ENCODE measurements around the gene UNC5C. TPM values are rescaled to one million over a fixed set of nuclear protein-coding genes. Genes with fewer than 3 reads are reported as not detected.

Gene UNC5C
- total and polyA plus RNA-seq, 8 donors: 0.15 to 0.84 (median 0.34) TPM

- intact Hi-C loops (cut with DNase I): no loop called here
- no peak for TF ChIP-seq CTCF (IDR thresholded peaks at IDR 0.05)
- no peaks in the 10 kb centered on the region for H3K9me3 ChIP-seq
- H3K27me3 ChIP-seq: no peaks in the 10 kb centered on the region
- H3K4me1 ChIP-seq: no peaks in the 10 kb centered on the region
- WGBS, 2 donors: 71 to 79% methylated on average over 4 of the region's 4 CpGs
- H3K36me3 ChIP-seq: no peaks in the 10 kb centered on the region
- ATAC-seq (no peak), FAIRE-seq (no peak), DNase-seq (no peak)
- H3K4me3 ChIP-seq: no peak overlapping the region
- H3K27ac ChIP-seq: no peak overlapping the region
These were observed 419.7 kb downstream of the UNC5C start for GRCh38 chr4:95129031-95129430.

GRCh38 chr4:95124906-95125504, 423.8 kb downstream of the UNC5C start:
- H3K4me1 ChIP-seq: no peaks in the 10 kb centered on the region
- H3K36me3 ChIP-seq: no peaks in the 10 kb centered on the region
- peak in 3 of 4 donors; percentile 16 to 19 (median 18) for TF ChIP-seq CTCF (IDR thresholded peaks at IDR 0.05)
- 47 to 52% methylated on average over 4 of the region's 4 CpGs for WGBS, 2 donors
- intact Hi-C loops (cut with DNase I): no loop called here
- ATAC-seq (peak in 3 of 4 donors; percentile 63 to 72 (median 64)), DNase-seq (no peak), FAIRE-seq (no peak)
- no peak overlapping the region for H3K27ac ChIP-seq
- H3K9me3 ChIP-seq: no peaks in the 10 kb centered on the region
- H3K27me3 ChIP-seq: no peaks in the 10 kb centered on the region
- no peak overlapping the region for H3K4me3 ChIP-seq

DNA sequence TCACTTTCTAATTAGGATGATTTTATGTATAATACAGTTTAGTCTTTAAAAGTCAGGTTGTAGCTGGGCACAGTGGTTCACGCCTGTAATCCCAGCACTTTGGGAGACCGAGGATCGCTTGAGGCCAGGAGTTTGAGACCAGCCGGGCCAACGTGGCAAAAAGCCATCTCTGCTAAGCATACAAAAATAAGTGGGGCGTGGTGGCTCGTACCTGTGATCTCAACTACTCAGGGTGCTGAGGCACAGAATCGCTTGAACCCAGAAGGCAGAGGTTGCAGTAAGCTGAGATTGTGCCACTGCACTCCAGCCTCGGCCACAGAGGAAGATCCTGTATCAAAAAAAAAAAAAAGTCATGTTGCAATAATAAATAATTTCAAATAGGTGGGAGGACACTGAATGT, 426.8 kb downstream of the UNC5C start:
- Histone ChIP-seq H3K36me3 (no peaks in the 10 kb centered on the region), H3K4me1 (no peaks in the 10 kb centered on the region), H3K27me3 (no peaks in the 10 kb centered on the region), H3K9me3 (no peaks in the 10 kb centered on the region), H3K27ac (no peak overlapping the region), H3K4me3 (no peak overlapping the region)
- DNase-seq (no peak), ATAC-seq (no peak), FAIRE-seq (no peak)
- TF ChIP-seq CTCF (IDR thresholded peaks at IDR 0.05): no peak
- intact Hi-C loops (cut with DNase I): no loop called here
- WGBS, 2 donors: 71 to 76% methylated on average over 9 of the region's 9 CpGs

DNA sequence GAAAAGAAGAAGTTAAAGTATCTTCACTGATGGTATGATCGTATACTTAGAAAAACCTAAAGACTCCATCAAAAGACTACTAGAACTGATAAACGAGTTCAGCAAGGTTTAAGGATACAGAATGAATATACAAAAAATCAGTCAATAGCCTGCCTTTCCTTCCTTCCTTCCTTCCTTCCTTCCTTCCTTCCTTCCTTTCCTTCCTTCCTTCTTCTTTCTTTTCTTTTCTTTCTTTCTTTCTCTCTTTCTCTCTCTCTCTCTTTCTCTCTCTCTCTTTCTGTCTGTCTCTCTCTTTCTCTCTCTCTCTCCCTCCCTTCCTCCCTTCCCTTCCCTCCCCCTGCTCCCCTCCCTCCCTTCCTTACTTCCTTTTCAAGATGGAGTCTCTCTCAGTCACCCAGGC, 428.3 kb downstream of the UNC5C start:
- H3K4me1 ChIP-seq: no peaks in the 10 kb centered on the region
- ATAC-seq: no peak
- no peaks in the 10 kb centered on the region for H3K36me3 ChIP-seq
- no peak overlapping the region for H3K27ac ChIP-seq
- H3K9me3 ChIP-seq: no peaks in the 10 kb centered on the region
- no peak for FAIRE-seq
- DNase-seq: no peak
- H3K27me3 ChIP-seq: no peaks in the 10 kb centered on the region
- TF ChIP-seq CTCF (IDR thresholded peaks at IDR 0.05): no peak
- no peak overlapping the region for H3K4me3 ChIP-seq
- intact Hi-C loops (cut with DNase I): no loop called here
- 80 to 90% methylated on average over 2 of the region's 2 CpGs for WGBS, 2 donors

GRCh38 chr4:95118497-95118896, 430.3 kb downstream of the UNC5C start:
- peak in 3 of 4 donors; percentile 31 to 71 (median 39) for ATAC-seq
- peak overlapping the region in 1 of 4 donors; percentile 21 for H3K27ac ChIP-seq

More at GRCh38 chr4:95118497-95118896, 430.3 kb downstream of the UNC5C start:
- DNase-seq: no peak
- FAIRE-seq: no peak
- 13 to 24% methylated on average over 6 of the region's 6 CpGs for WGBS, 2 donors
- Histone ChIP-seq H3K4me3 (no peak overlapping the region), H3K36me3 (no peaks in the 10 kb centered on the region), H3K4me1 (no peaks in the 10 kb centered on the region), H3K27me3 (no peaks in the 10 kb centered on the region), H3K9me3 (no peaks in the 10 kb centered on the region)
- TF ChIP-seq CTCF (IDR thresholded peaks at IDR 0.05): no peak
- intact Hi-C loops (cut with DNase I): no loop called here

Data from pancreas (tissue), 10 donors.